ENCODE measurements around the gene PVRIG.

DNA sequence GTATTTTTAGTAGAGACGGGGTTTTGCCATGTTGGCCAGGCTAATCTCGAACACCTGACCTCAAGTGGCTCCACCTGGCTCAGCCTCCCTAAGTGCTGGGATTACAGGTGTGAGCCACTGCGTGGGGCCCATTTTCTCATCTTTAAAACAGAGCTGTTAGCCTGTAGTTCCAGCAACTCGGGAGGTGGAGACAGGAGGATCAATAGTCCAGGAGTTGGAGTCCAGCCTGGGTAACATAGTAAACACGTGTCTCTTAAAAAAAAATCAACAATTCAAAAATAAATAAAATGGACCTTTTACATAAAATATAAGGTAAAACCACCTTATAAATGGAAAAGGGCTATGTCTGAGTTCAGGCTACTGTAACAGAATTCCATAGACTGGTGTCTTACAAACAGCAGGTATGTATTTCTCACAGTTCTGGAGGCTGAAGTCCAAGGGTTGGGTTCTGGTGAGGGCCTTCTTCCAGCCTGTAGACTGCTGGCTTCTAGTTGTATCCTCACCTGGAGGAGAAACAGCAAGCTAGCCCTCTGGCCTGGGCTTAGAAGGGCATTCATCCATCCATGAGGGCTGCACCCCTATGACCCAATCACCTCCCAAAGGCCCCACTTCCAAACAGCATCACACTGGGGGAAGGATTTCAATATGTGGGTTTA lies 7.0 kb upstream of the PVRIG start:
- TF ChIP-seq, protein P1, sequence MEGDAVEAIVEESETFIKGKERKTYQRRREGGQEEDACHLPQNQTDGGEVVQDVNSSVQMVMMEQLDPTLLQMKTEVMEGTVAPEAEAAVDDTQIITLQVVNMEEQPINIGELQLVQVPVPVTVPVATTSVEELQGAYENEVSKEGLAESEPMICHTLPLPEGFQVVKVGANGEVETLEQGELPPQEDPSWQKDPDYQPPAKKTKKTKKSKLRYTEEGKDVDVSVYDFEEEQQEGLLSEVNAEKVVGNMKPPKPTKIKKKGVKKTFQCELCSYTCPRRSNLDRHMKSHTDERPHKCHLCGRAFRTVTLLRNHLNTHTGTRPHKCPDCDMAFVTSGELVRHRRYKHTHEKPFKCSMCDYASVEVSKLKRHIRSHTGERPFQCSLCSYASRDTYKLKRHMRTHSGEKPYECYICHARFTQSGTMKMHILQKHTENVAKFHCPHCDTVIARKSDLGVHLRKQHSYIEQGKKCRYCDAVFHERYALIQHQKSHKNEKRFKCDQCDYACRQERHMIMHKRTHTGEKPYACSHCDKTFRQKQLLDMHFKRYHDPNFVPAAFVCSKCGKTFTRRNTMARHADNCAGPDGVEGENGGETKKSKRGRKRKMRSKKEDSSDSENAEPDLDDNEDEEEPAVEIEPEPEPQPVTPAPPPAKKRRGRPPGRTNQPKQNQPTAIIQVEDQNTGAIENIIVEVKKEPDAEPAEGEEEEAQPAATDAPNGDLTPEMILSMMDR (IDR thresholded peaks at IDR 0.05) = no peak
- TF ChIP-seq POLR2A (IDR thresholded peaks at IDR 0.05) = no peak

Data from body of pancreas (tissue), 4 donors.